ENCODE data around the gene SLU7. TPM values are rescaled to one million over a fixed set of nuclear protein-coding genes. Genes with fewer than 3 reads are reported as not detected.

The SLU7 gene
- total RNA-seq, 1 donor from 2014 or later = 48.4 TPM

DNA sequence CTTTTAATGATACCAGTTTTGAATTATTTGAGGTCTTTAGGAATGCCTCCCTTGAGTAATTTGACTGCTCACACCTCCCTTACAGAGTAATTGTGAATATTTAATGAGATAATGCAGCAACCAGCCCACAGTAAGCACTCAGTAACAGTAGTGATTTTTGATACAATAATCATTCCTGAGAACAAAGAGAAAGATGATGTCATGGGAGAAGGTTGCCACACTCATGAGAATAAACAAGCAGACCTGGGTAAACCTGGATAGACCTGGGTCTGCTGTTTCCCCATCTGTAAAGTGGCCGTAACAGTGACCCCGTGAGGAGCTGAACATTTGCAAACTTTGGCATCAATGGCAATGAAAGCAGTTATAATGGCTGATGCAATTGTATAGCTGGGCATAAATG, 52.7 kb downstream of the SLU7 start:
- no peaks in the 10 kb centered on the region for H4K20me1 ChIP-seq (ENCODE audit: insufficient read depth, low read length)
- Mint-ChIP-seq H3K27ac (ENCODE audit: unreplicated experiment) (no peak overlapping the region), H3K36me3 (ENCODE audit: low read depth, unreplicated experiment) (no peaks in the 10 kb centered on the region), H3K4me3 (ENCODE audit: unreplicated experiment) (no peak overlapping the region), H3K27me3 (ENCODE audit: low read depth, unreplicated experiment) (peaks cover 16% of the 10 kb centered on the region), H3K9me3 (ENCODE audit: unreplicated experiment) (peaks cover 7% of the 10 kb centered on the region), H3K4me1 (ENCODE audit: low read depth, unreplicated experiment) (peaks cover 8% of the 10 kb centered on the region)
- H3K4me1 ChIP-seq (ENCODE audit: insufficient read depth, low read length) = peaks cover 3% of the 10 kb centered on the region
- H2AFZ ChIP-seq (ENCODE audit: low read depth, low read length) = no peak overlapping the region
- H3K9me3 ChIP-seq (ENCODE audit: insufficient read depth, low read depth, low read length) = no peaks in the 10 kb centered on the region
- no peak overlapping the region for H3K4me2 ChIP-seq (ENCODE audit: low read length)
- no peak overlapping the region for H3K9ac ChIP-seq (ENCODE audit: low read length)
- no peaks in the 10 kb centered on the region for H3K79me2 ChIP-seq (ENCODE audit: insufficient read depth, low read length)
- no peak overlapping the region for H3K4me3 ChIP-seq (ENCODE audit: insufficient read depth, low read depth, low read length)
- DNase-seq (ENCODE audit: low read depth) = no peak
- FAIRE-seq = no peak
- no peak for TF ChIP-seq EZH2 (IDR thresholded peaks at IDR 0.05; ENCODE audit: insufficient read depth, low read length)
- TF ChIP-seq, protein P1, sequence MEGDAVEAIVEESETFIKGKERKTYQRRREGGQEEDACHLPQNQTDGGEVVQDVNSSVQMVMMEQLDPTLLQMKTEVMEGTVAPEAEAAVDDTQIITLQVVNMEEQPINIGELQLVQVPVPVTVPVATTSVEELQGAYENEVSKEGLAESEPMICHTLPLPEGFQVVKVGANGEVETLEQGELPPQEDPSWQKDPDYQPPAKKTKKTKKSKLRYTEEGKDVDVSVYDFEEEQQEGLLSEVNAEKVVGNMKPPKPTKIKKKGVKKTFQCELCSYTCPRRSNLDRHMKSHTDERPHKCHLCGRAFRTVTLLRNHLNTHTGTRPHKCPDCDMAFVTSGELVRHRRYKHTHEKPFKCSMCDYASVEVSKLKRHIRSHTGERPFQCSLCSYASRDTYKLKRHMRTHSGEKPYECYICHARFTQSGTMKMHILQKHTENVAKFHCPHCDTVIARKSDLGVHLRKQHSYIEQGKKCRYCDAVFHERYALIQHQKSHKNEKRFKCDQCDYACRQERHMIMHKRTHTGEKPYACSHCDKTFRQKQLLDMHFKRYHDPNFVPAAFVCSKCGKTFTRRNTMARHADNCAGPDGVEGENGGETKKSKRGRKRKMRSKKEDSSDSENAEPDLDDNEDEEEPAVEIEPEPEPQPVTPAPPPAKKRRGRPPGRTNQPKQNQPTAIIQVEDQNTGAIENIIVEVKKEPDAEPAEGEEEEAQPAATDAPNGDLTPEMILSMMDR (IDR thresholded peaks at IDR 0.05; ENCODE audit: insufficient read depth, low read depth, low read length) = no peak
- H3K27ac ChIP-seq (ENCODE audit: low read depth, low read length) = no peak overlapping the region
- H3K27me3 ChIP-seq (ENCODE audit: insufficient read depth, low read length) = no peaks in the 10 kb centered on the region
- no peaks in the 10 kb centered on the region for H3K36me3 ChIP-seq (ENCODE audit: insufficient read depth, low read length)

GRCh38 chr5:160363660-160364395, 55.1 kb downstream of the SLU7 start:
- H4K20me1 ChIP-seq (ENCODE audit: insufficient read depth, low read length) = no peaks in the 10 kb centered on the region
- H3K27me3 ChIP-seq (ENCODE audit: insufficient read depth, low read length) = no peaks in the 10 kb centered on the region
- no peak overlapping the region for H3K4me3 ChIP-seq (ENCODE audit: insufficient read depth, low read depth, low read length)
- no peak overlapping the region for H3K9ac ChIP-seq (ENCODE audit: low read length)
- no peak for TF ChIP-seq EZH2 (IDR thresholded peaks at IDR 0.05; ENCODE audit: insufficient read depth, low read length)
- TF ChIP-seq, protein P1 (IDR thresholded peaks at IDR 0.05; ENCODE audit: insufficient read depth, low read depth, low read length) = no peak
- no peaks in the 10 kb centered on the region for H3K36me3 ChIP-seq (ENCODE audit: insufficient read depth, low read length)
- H2AFZ ChIP-seq (ENCODE audit: low read depth, low read length) = peak overlapping the region; percentile 49
- FAIRE-seq (no peak), DNase-seq (ENCODE audit: low read depth) (no peak)
- H3K79me2 ChIP-seq (ENCODE audit: insufficient read depth, low read length) = no peaks in the 10 kb centered on the region
- no peaks in the 10 kb centered on the region for H3K9me3 Mint-ChIP-seq (ENCODE audit: unreplicated experiment)
- H3K4me1 ChIP-seq (ENCODE audit: insufficient read depth, low read length) = no peaks in the 10 kb centered on the region
- peaks cover 8% of the 10 kb centered on the region for H3K27me3 Mint-ChIP-seq (ENCODE audit: low read depth, unreplicated experiment)
- no peak overlapping the region for H3K27ac ChIP-seq (ENCODE audit: low read depth, low read length)
- H3K4me3 Mint-ChIP-seq (ENCODE audit: unreplicated experiment) = no peak overlapping the region
- H3K36me3 Mint-ChIP-seq (ENCODE audit: low read depth, unreplicated experiment) = no peaks in the 10 kb centered on the region
- no peak overlapping the region for H3K4me2 ChIP-seq (ENCODE audit: low read length)
- H3K9me3 ChIP-seq (ENCODE audit: insufficient read depth, low read depth, low read length) = no peaks in the 10 kb centered on the region
- H3K4me1 Mint-ChIP-seq (ENCODE audit: low read depth, unreplicated experiment) = peaks cover 9% of the 10 kb centered on the region
- no peak overlapping the region for H3K27ac Mint-ChIP-seq (ENCODE audit: unreplicated experiment)

GRCh38 chr5:160363211-160363610, 55.7 kb downstream of the SLU7 start:
- Mint-ChIP-seq H3K9me3 (ENCODE audit: unreplicated experiment) (no peaks in the 10 kb centered on the region), H3K36me3 (ENCODE audit: low read depth, unreplicated experiment) (no peaks in the 10 kb centered on the region), H3K27ac (ENCODE audit: unreplicated experiment) (no peak overlapping the region), H3K4me3 (ENCODE audit: unreplicated experiment) (no peak overlapping the region), H3K27me3 (ENCODE audit: low read depth, unreplicated experiment) (peaks cover 8% of the 10 kb centered on the region), H3K4me1 (ENCODE audit: low read depth, unreplicated experiment) (peaks cover 9% of the 10 kb centered on the region)
- H2AFZ ChIP-seq (ENCODE audit: low read depth, low read length) = no peak overlapping the region
- TF ChIP-seq, protein P1 (IDR thresholded peaks at IDR 0.05; ENCODE audit: insufficient read depth, low read depth, low read length) = no peak
- TF ChIP-seq EZH2 (IDR thresholded peaks at IDR 0.05; ENCODE audit: insufficient read depth, low read length) = no peak
- H3K9me3 ChIP-seq (ENCODE audit: insufficient read depth, low read depth, low read length) = no peaks in the 10 kb centered on the region
- no peaks in the 10 kb centered on the region for H4K20me1 ChIP-seq (ENCODE audit: insufficient read depth, low read length)
- H3K4me3 ChIP-seq (ENCODE audit: insufficient read depth, low read depth, low read length) = no peak overlapping the region
- DNase-seq (ENCODE audit: low read depth) (no peak), FAIRE-seq (no peak)
- H3K9ac ChIP-seq (ENCODE audit: low read length) = no peak overlapping the region
- no peak overlapping the region for H3K4me2 ChIP-seq (ENCODE audit: low read length)
- no peaks in the 10 kb centered on the region for H3K36me3 ChIP-seq (ENCODE audit: insufficient read depth, low read length)
- H3K27ac ChIP-seq (ENCODE audit: low read depth, low read length) = no peak overlapping the region
- no peaks in the 10 kb centered on the region for H3K4me1 ChIP-seq (ENCODE audit: insufficient read depth, low read length)
- no peaks in the 10 kb centered on the region for H3K27me3 ChIP-seq (ENCODE audit: insufficient read depth, low read length)
- no peaks in the 10 kb centered on the region for H3K79me2 ChIP-seq (ENCODE audit: insufficient read depth, low read length)
